ENCODE results near the gene SMARCE1.
A peak's percentile ranks its signal among the peaks of the same experiment; 100 is the strongest.
"Not testable (repeated sequence)": the region's sequence is repeated elsewhere in the genome, so short reads cannot be mapped to it uniquely, and the experiment has no call there.

Gene SMARCE1

GRCh38 chr17:40611840-40612474 is 35.7 kb downstream of the SMARCE1 start:
- DNase-seq (ENCODE audit: low read depth): no peak

GRCh38 chr17:40610359-40610758 is 37.3 kb downstream of the SMARCE1 start:
- DNase-seq (ENCODE audit: low read depth): no peak

- DNase-seq (ENCODE audit: low read depth): no peak
Observed at GRCh38 chr17:40608061-40608581, 39.5 kb downstream of the SMARCE1 start.

GRCh38 chr17:40607641-40608040 is 40.0 kb downstream of the SMARCE1 start:
- no peak for DNase-seq (ENCODE audit: low read depth)

- DNase-seq (ENCODE audit: low read depth): no peak
Observed at GRCh38 chr17:40606548-40607353, 40.9 kb downstream of the SMARCE1 start.

GRCh38 chr17:40605306-40605705 is 42.3 kb downstream of the SMARCE1 start:
- peak; percentile 54 for DNase-seq (ENCODE audit: low read depth)

GRCh38 chr17:40604327-40605080 is 43.1 kb downstream of the SMARCE1 start:
- DNase-seq (ENCODE audit: low read depth): no peak

GRCh38 chr17:40602445-40603443 is 44.9 kb downstream of the SMARCE1 start:
- DNase-seq (ENCODE audit: low read depth): peak; percentile 42

- DNase-seq (ENCODE audit: low read depth): no peak
Observed at GRCh38 chr17:40600486-40601046, 47.1 kb downstream of the SMARCE1 start.

- no peak for DNase-seq (ENCODE audit: low read depth)
Observed at GRCh38 chr17:40599468-40599763, 48.2 kb downstream of the SMARCE1 start.

- DNase-seq (ENCODE audit: low read depth): peak; percentile 77
Observed at GRCh38 chr17:40598619-40599467, 48.8 kb downstream of the SMARCE1 start.

- no peak for DNase-seq (ENCODE audit: low read depth)
Observed at GRCh38 chr17:40598301-40598618, 49.4 kb downstream of the SMARCE1 start.

GRCh38 chr17:40597556-40598300 is 49.9 kb downstream of the SMARCE1 start:
- DNase-seq (ENCODE audit: low read depth): no peak

GRCh38 chr17:40597156-40597555 is 50.5 kb downstream of the SMARCE1 start:
- no peak for DNase-seq (ENCODE audit: low read depth)

- no peak for DNase-seq (ENCODE audit: low read depth)
Observed at GRCh38 chr17:40596261-40596919, 51.2 kb downstream of the SMARCE1 start.

- no peak for DNase-seq (ENCODE audit: low read depth)
Observed at GRCh38 chr17:40590742-40591141, 56.9 kb downstream of the SMARCE1 start.

GRCh38 chr17:40588552-40588951 is 59.1 kb downstream of the SMARCE1 start:
- no peak for DNase-seq (ENCODE audit: low read depth)

GRCh38 chr17:40586264-40586663 is 61.4 kb downstream of the SMARCE1 start:
- DNase-seq (ENCODE audit: low read depth): not testable (repeated sequence)

- not testable (repeated sequence) for DNase-seq (ENCODE audit: low read depth)
Observed at GRCh38 chr17:40584950-40585349, 62.7 kb downstream of the SMARCE1 start.
